Astrocyte of the cerebellum (primary cell): ENCODE results near the gene EBNA1BP2.
A peak's percentile ranks its signal among the peaks of the same experiment; 100 is the strongest.

Source experiments
- DNase-seq: peaks from one replicate; pipeline ENCODE4 v3.0.0-alpha.2; 2011; ENCODE audit warnings: low read depth
- H3K4me3 ChIP-seq: 2 replicates; pipeline ENCODE4 v1.5.1; 2011; ENCODE audit warnings: mild to moderate bottlenecking, low read depth, low read length, moderate library complexity
- in situ Hi-C: cut with HindIII; loops from 2 replicates; pipeline ENCODE4 v1.10.0; 2017; ENCODE audit warnings: low sequenced_read_pairs
- TF ChIP-seq, protein P1 (sequence below): IDR thresholded peaks from 2 replicates; pipeline ENCODE4 v1.5.1; 2012; ENCODE audit warnings: low read length, low read depth, moderate library complexity, mild to moderate bottlenecking; ENCODE audit errors: missing control alignments

EBNA1BP2 gene

DNA sequence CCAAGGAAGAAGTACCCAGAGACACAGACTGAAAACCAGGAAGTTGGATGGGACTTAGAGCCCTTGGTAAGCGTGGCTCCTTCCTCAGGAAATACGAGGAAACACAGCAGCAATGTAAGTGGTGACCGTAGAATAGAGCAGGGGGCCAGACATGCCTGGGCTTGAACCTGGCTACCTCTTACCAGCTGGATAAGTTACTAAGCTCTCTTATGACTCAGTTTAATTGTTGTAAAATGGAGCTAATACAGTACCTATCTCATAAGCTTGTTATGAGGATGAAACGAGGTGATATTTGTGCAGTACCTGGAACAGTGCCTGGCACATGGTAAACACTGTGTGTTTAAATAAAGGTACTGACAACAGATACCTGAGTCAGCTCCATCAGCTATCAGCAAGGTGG lies 19.2 kb downstream of the EBNA1BP2 start:
- no peak for DNase-seq
- in situ Hi-C loops = no loop called here
- no peak overlapping the region for H3K4me3 ChIP-seq
- TF ChIP-seq, protein P1, sequence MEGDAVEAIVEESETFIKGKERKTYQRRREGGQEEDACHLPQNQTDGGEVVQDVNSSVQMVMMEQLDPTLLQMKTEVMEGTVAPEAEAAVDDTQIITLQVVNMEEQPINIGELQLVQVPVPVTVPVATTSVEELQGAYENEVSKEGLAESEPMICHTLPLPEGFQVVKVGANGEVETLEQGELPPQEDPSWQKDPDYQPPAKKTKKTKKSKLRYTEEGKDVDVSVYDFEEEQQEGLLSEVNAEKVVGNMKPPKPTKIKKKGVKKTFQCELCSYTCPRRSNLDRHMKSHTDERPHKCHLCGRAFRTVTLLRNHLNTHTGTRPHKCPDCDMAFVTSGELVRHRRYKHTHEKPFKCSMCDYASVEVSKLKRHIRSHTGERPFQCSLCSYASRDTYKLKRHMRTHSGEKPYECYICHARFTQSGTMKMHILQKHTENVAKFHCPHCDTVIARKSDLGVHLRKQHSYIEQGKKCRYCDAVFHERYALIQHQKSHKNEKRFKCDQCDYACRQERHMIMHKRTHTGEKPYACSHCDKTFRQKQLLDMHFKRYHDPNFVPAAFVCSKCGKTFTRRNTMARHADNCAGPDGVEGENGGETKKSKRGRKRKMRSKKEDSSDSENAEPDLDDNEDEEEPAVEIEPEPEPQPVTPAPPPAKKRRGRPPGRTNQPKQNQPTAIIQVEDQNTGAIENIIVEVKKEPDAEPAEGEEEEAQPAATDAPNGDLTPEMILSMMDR = no peak

DNA sequence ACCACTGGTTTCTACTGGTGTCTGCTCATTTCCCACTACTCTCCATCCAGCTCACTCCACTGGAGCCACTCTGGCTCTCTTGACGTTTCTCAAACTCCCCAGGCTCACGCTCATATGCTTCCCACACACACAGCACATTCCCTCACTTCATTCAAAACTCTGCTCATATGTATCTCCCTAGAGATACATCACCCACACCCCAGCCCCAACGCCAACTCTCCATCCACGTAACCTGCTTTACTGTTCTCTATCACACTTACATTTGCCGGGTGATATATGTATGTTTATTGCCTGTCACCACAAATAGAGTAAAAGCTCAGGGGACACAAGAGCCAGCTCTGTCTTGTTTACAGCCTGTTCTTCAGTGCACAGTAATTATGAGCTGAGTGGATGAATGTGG lies 22.2 kb downstream of the EBNA1BP2 start:
- TF ChIP-seq, protein P1 = no peak
- no peak for DNase-seq
- in situ Hi-C loops = no loop called here
- no peak overlapping the region for H3K4me3 ChIP-seq

DNA sequence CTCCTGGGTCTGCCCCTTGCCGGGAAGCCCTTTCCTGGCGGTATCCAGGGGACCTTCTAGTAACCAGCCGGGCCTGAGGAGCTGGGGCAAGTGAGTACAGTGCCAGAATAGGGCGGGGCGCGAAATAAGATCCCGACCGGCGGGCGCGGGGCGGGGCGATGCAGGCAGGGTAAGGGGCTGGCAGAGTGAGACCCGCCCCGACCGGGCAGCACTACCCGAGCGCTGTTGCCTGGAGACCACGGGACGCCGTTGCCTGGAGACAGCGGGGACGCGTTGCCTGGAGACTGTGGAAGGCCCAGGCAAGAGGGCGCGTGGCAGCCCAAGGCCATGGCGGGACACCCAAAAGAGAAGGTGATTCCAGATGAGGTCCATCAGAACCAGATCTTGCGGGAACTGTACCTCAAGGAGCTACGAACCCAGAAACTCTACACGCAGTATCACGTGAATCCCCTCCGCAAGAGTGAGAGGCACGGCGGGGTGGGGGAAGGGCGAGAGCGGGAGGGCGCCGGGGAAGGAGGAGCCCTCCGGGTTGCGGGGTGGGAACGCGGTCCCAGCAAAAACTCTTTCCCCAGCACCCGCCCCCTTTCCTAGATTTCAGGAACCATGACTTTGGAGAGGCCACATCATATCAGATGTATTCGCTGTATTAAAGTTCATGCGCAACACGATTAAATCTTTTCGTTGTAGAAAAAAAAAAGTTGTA lies 24.3 kb downstream of the EBNA1BP2 start:
- DNase-seq = peak; percentile 13
- TF ChIP-seq, protein P1 = no peak
- peak overlapping the region; percentile 47 for H3K4me3 ChIP-seq
- in situ Hi-C loops = no loop called here

DNA sequence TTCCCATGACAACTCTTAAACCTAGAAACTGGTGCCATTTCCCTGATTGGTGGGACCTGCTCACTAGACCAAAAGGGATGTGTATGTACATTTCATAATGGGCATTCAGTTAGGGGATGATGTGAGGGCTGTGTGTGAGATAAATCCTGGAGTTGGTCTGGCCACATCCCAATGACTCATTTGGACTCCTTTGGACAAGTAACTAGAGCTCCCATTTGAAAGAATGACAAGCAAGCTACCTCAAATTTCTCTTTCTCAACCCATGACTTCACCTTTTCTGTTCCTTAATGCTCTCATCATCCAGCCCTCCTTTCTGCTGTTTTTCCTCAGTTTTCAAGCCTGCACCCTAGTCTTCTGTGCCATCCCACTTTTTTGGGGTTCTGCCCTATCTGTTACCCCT lies 27.9 kb downstream of the EBNA1BP2 start:
- DNase-seq = peak; percentile 4
- no peak overlapping the region for H3K4me3 ChIP-seq
- in situ Hi-C loops = no loop called here
- TF ChIP-seq, protein P1 = no peak

DNA sequence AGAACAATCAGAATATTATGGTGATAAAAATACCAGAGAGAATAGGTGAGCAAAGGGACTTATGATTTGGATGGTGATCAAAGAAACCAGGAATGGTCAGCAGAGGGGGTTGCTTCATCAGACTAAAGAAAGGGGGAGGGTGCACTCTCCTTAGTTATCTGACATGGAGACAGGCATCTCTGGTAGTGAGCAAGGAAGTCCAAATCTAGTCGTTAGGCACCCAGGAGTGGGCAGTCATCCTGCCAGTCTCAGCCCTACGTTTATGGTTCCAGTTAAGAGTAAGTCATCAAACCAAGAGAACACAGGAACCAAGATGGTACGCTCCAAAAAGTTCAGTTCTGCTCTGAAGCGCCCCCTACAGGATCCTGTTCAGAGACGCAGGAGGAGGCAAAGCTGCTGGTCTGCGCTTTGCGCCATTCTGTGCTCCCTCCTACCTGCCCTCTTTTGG lies 28.6 kb downstream of the EBNA1BP2 start:
- H3K4me3 ChIP-seq = no peak overlapping the region
- TF ChIP-seq, protein P1 = no peak
- in situ Hi-C loops = no loop called here
- no peak for DNase-seq

DNA sequence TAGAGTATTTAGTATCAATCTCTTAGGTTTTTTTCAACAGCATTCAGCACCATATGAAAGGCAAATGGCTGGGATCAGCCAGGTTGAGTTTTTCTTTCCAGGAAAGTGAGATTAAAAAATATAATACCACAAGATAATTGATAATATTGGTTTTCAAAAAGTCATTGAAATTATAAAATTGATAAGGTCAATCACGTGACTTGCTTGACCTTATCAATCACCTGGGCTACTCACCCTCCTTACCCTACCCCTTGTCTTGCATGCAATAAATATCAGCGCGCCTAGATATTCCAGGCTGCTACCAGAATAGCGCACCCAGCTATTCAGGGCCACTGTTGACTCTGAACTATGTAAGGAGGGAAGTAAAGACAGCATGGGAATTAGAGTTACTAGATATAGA lies 31.5 kb downstream of the EBNA1BP2 start:
- TF ChIP-seq, protein P1 = no peak
- no peak overlapping the region for H3K4me3 ChIP-seq
- DNase-seq = no peak
- in situ Hi-C loops = no loop called here
